HAP-1 (cell line): ENCODE measurements around the gene C19orf38.

Experiments
- DNase-seq, 2 experiments: peaks; one replicate each; pipeline ENCODE4 v3.0.0-alpha.2; 2016 to 2020; ENCODE audit warnings: low spot score in 2 of 2
- H3K27me3 ChIP-seq: fragments of 250-450 bp; sonication (Bioruptor Pico); 2 replicates; pipeline ENCODE4 v1.5.1; 2020; ENCODE audit warnings: low read depth, mild to moderate bottlenecking, moderate library complexity
- H3K36me3 ChIP-seq: fragments of 250-450 bp; sonication (Bioruptor Pico); replicated peaks from 2 replicates; pipeline ENCODE4 v1.5.1; 2020; ENCODE audit warnings: mild to moderate bottlenecking
- H3K4me1 ChIP-seq: fragments of 250-450 bp; sonication (Bioruptor Pico); 2 replicates; pipeline ENCODE4 v1.5.1; 2020; ENCODE audit warnings: mild to moderate bottlenecking
- H3K4me3 ChIP-seq: fragments of 250-450 bp; sonication (Bioruptor Pico); 2 replicates; pipeline ENCODE4 v1.5.1; 2020; ENCODE audit warnings: mild to moderate bottlenecking, moderate library complexity
- H3K9me3 ChIP-seq: fragments of 250-450 bp; sonication (Bioruptor Pico); 2 replicates; pipeline ENCODE4 v1.5.1; 2020; ENCODE audit warnings: mild to moderate bottlenecking, moderate library complexity
- in situ Hi-C: fragments of 300-500 bp; cut with MboI; formaldehyde crosslinking; loops from 3 replicates; pipeline ENCODE4 v1.14.3; 2020; ENCODE audit warnings: low sequenced_read_pairs, inconsistent platforms, mixed read lengths

C19orf38 gene

GRCh38 chr19:10908380-10908960 lies 60.3 kb downstream of the C19orf38 start:
- DNase-seq, result no peak
- in situ Hi-C loops, result no loop called here
- no peaks in the 10 kb centered on the region for H3K9me3 ChIP-seq
- no peaks in the 10 kb centered on the region for H3K4me1 ChIP-seq
- H3K36me3 ChIP-seq, result peaks cover 35% of the 10 kb centered on the region
- H3K27me3 ChIP-seq, result no peaks in the 10 kb centered on the region
- H3K4me3 ChIP-seq, result no peak overlapping the region

- peaks cover 60% of the 10 kb centered on the region for H3K36me3 ChIP-seq
- in situ Hi-C loops, result no loop called here
- H3K4me1 ChIP-seq, result no peaks in the 10 kb centered on the region
- H3K9me3 ChIP-seq, result no peaks in the 10 kb centered on the region
- H3K4me3 ChIP-seq, result no peak overlapping the region
- DNase-seq, result no peak
- H3K27me3 ChIP-seq, result no peaks in the 10 kb centered on the region
Measured at GRCh38 chr19:10911579-10912363, 63.6 kb downstream of the C19orf38 start.

GRCh38 chr19:10912619-10913018 lies 64.4 kb downstream of the C19orf38 start:
- DNase-seq, result no peak
- Histone ChIP-seq H3K36me3 (peaks cover 62% of the 10 kb centered on the region), H3K4me1 (no peaks in the 10 kb centered on the region), H3K4me3 (no peak overlapping the region), H3K9me3 (no peaks in the 10 kb centered on the region), H3K27me3 (no peaks in the 10 kb centered on the region)
- in situ Hi-C loops, result no loop called here

- in situ Hi-C loops, result no loop called here
- no peak for DNase-seq
- H3K36me3 ChIP-seq, result peaks cover 59% of the 10 kb centered on the region
Measured at GRCh38 chr19:10913716-10914340, 65.6 kb downstream of the C19orf38 start.

GRCh38 chr19:10915130-10916091 lies 67.2 kb downstream of the C19orf38 start:
- in situ Hi-C loops, result no loop called here
- Histone ChIP-seq H3K4me3 (no peak overlapping the region), H3K4me1 (peaks cover 4% of the 10 kb centered on the region; the same call in 1 of the 2 replicates), H3K36me3 (peaks cover 63% of the 10 kb centered on the region), H3K27me3 (no peaks in the 10 kb centered on the region), H3K9me3 (no peaks in the 10 kb centered on the region)
- no peak for DNase-seq

More at GRCh38 chr19:10913716-10914340, 65.6 kb downstream of the C19orf38 start:
- peaks cover 4% of the 10 kb centered on the region; the same call in 1 of the 2 replicates for H3K4me1 ChIP-seq
- no peaks in the 10 kb centered on the region for H3K27me3 ChIP-seq
- H3K4me3 ChIP-seq, result no peak overlapping the region
- no peaks in the 10 kb centered on the region for H3K9me3 ChIP-seq

GRCh38 chr19:10916602-10917001 lies 68.4 kb downstream of the C19orf38 start:
- DNase-seq, result no peak
- Histone ChIP-seq H3K27me3 (no peaks in the 10 kb centered on the region), H3K4me1 (peaks cover 4% of the 10 kb centered on the region; the same call in 1 of the 2 replicates), H3K9me3 (no peaks in the 10 kb centered on the region), H3K36me3 (peaks cover 65% of the 10 kb centered on the region), H3K4me3 (no peak overlapping the region)
- in situ Hi-C loops, result no loop called here

GRCh38 chr19:10918359-10918758 lies 70.1 kb downstream of the C19orf38 start:
- H3K36me3 ChIP-seq, result peaks cover 73% of the 10 kb centered on the region
- no peaks in the 10 kb centered on the region for H3K9me3 ChIP-seq
- no peak for DNase-seq
- H3K27me3 ChIP-seq, result no peaks in the 10 kb centered on the region
- H3K4me3 ChIP-seq, result no peak overlapping the region
- in situ Hi-C loops, result no loop called here
- H3K4me1 ChIP-seq, result peaks cover 4% of the 10 kb centered on the region; the same call in 1 of the 2 replicates
